ENCODE results near the gene GREM1.

The GREM1 gene

DNA sequence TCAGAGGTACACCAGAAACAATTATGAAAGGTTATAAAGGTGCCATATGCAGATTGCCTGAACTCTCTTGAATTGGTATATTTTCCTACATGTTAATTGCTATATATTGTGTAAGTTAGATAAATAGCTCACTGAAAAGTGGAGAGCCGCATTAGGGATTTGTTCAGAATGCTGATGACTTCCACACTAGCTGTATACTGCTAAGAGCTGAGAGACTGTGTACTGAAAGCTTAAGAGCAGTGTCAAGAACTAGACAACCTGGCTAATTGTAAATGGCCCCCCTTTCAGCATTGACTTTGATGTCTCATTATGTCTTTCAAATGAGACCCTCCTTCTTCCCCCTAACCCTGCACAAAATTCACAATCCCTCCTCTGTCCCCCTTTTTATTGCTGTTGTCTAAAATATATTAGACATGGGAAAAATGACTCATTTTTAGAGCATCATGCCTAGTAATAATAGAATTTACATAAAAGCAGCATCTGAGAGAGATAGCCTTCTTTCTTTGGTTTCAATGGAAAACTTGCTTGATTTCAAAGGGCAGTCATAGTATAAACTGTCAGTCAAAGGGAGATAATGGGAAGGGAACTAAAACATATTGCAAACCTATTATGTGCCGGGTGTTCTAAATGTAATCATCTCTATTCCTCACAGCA is 34.7 kb upstream of the GREM1 start:
- no peak overlapping the region for H3K56ac ChIP-seq (ENCODE audit: low read length)
- no peak overlapping the region for H4K8ac ChIP-seq (ENCODE audit: low read depth, low read length)
- no peak overlapping the region for H2BK15ac ChIP-seq (replicated peaks; ENCODE audit: low read depth)
- H3K23ac ChIP-seq (ENCODE audit: low read length): no peak overlapping the region
- H3K4me1 ChIP-seq (ENCODE audit: control insufficient read depth, low read depth, low read length): no peaks in the 10 kb centered on the region
- H2BK5ac ChIP-seq (ENCODE audit: low read length): no peak overlapping the region
- no CpG with 5 or more reads among the region's 2 CpGs for WGBS (ENCODE audit: extremely low coverage, insufficient coverage, low lambda C conversion rate)
- DNase-seq: no peak
- H3K18ac ChIP-seq (ENCODE audit: low read length): no peak overlapping the region
- no peaks in the 10 kb centered on the region for H3K27me3 ChIP-seq (ENCODE audit: insufficient read depth, low read length, poor library complexity)
- no peak overlapping the region for H3K4ac ChIP-seq (ENCODE audit: low read depth, low read length)
- H3K36me3 ChIP-seq (ENCODE audit: control insufficient read depth, insufficient read depth, low read length): no peaks in the 10 kb centered on the region
- no peak overlapping the region for H3K9ac ChIP-seq (ENCODE audit: low read length)
- H2AK5ac ChIP-seq (ENCODE audit: low read length): no peak overlapping the region
- H2BK120ac ChIP-seq (ENCODE audit: low read depth, low read length): no peak overlapping the region
- H3K4me2 ChIP-seq (ENCODE audit: low read length): no peak overlapping the region
- no peaks in the 10 kb centered on the region for H3K79me1 ChIP-seq (ENCODE audit: low read length)
- no peak overlapping the region for H3K27ac ChIP-seq (ENCODE audit: low read depth, low read length)
- H3K79me2 ChIP-seq (ENCODE audit: control insufficient read depth, insufficient read depth, low read length): no peaks in the 10 kb centered on the region
- no peak overlapping the region for H3K4me3 ChIP-seq (ENCODE audit: low read length)
- no peak overlapping the region for H4K5ac ChIP-seq (ENCODE audit: low read length)

- Histone ChIP-seq H3K23ac (ENCODE audit: low read length) (no peak overlapping the region), H2BK5ac (ENCODE audit: low read length) (no peak overlapping the region), H3K36me3 (ENCODE audit: control insufficient read depth, insufficient read depth, low read length) (no peaks in the 10 kb centered on the region), H3K9ac (ENCODE audit: low read length) (no peak overlapping the region), H4K5ac (ENCODE audit: low read length) (no peak overlapping the region), H3K4ac (ENCODE audit: low read depth, low read length) (no peak overlapping the region), H3K79me2 (ENCODE audit: control insufficient read depth, insufficient read depth, low read length) (no peaks in the 10 kb centered on the region), H2BK120ac (ENCODE audit: low read depth, low read length) (no peak overlapping the region), H3K79me1 (ENCODE audit: low read length) (no peaks in the 10 kb centered on the region), H3K27me3 (ENCODE audit: insufficient read depth, low read length, poor library complexity) (no peaks in the 10 kb centered on the region), H2BK15ac (replicated peaks; ENCODE audit: low read depth) (no peak overlapping the region), H4K8ac (ENCODE audit: low read depth, low read length) (no peak overlapping the region), H3K4me2 (ENCODE audit: low read length) (no peak overlapping the region), H3K18ac (ENCODE audit: low read length) (no peak overlapping the region), H3K4me3 (ENCODE audit: low read length) (no peak overlapping the region), H3K56ac (ENCODE audit: low read length) (no peak overlapping the region), H2AK5ac (ENCODE audit: low read length) (no peak overlapping the region), H3K27ac (ENCODE audit: low read depth, low read length) (no peak overlapping the region), H3K4me1 (ENCODE audit: control insufficient read depth, low read depth, low read length) (no peaks in the 10 kb centered on the region)
- WGBS (ENCODE audit: extremely low coverage, insufficient coverage, low lambda C conversion rate): no CpG with 5 or more reads among the region's 8 CpGs
- DNase-seq: no peak
These were observed 33.8 kb upstream of the GREM1 start for GRCh38 chr15:32683906-32684584.

DNA sequence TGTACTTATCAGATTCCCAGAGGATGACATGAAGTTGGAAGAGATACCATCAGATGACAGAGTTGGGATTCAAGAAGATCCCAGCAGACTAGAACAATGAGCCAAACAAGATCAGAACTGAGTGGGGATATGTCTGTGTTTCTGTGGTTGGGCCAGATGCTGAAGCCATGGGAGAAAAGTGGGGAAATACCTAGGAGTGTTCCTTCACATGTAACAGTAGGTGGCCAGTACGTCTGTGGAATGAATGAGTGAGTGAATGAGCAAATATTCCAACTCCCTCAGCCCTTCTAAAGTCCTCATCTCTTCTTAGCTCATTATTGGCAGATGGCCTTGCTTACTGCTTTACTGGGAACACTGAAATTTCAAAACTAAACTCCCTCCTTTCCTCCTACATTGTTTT is 32.2 kb upstream of the GREM1 start:
- Histone ChIP-seq H3K56ac (ENCODE audit: low read length) (no peak overlapping the region), H3K79me2 (ENCODE audit: control insufficient read depth, insufficient read depth, low read length) (no peaks in the 10 kb centered on the region), H3K23ac (ENCODE audit: low read length) (no peak overlapping the region), H2BK120ac (ENCODE audit: low read depth, low read length) (no peak overlapping the region), H2AK5ac (ENCODE audit: low read length) (no peak overlapping the region), H3K4me2 (ENCODE audit: low read length) (no peak overlapping the region), H2BK15ac (replicated peaks; ENCODE audit: low read depth) (no peak overlapping the region), H4K5ac (ENCODE audit: low read length) (no peak overlapping the region), H3K18ac (ENCODE audit: low read length) (no peak overlapping the region), H3K9ac (ENCODE audit: low read length) (no peak overlapping the region), H3K4ac (ENCODE audit: low read depth, low read length) (no peak overlapping the region), H3K27me3 (ENCODE audit: insufficient read depth, low read length, poor library complexity) (no peaks in the 10 kb centered on the region), H4K8ac (ENCODE audit: low read depth, low read length) (no peak overlapping the region), H3K27ac (ENCODE audit: low read depth, low read length) (no peak overlapping the region), H3K36me3 (ENCODE audit: control insufficient read depth, insufficient read depth, low read length) (no peaks in the 10 kb centered on the region), H3K4me3 (ENCODE audit: low read length) (no peak overlapping the region), H3K4me1 (ENCODE audit: control insufficient read depth, low read depth, low read length) (peaks cover 3% of the 10 kb centered on the region), H2BK5ac (ENCODE audit: low read length) (no peak overlapping the region), H3K79me1 (ENCODE audit: low read length) (no peaks in the 10 kb centered on the region)
- no peak for DNase-seq
- no CpG with 5 or more reads among the region's 1 CpG for WGBS (ENCODE audit: extremely low coverage, insufficient coverage, low lambda C conversion rate)

GRCh38 chr15:32687556-32687955 is 30.2 kb upstream of the GREM1 start:
- no peak for DNase-seq
- no peaks in the 10 kb centered on the region for H3K27me3 ChIP-seq (ENCODE audit: insufficient read depth, low read length, poor library complexity)
- no peaks in the 10 kb centered on the region for H3K79me2 ChIP-seq (ENCODE audit: control insufficient read depth, insufficient read depth, low read length)
- no peak overlapping the region for H3K4me3 ChIP-seq (ENCODE audit: low read length)
- no peak overlapping the region for H3K9ac ChIP-seq (ENCODE audit: low read length)
- no peak overlapping the region for H3K23ac ChIP-seq (ENCODE audit: low read length)
- H2BK15ac ChIP-seq (replicated peaks; ENCODE audit: low read depth): no peak overlapping the region
- no peak overlapping the region for H2BK120ac ChIP-seq (ENCODE audit: low read depth, low read length)
- H3K4ac ChIP-seq (ENCODE audit: low read depth, low read length): no peak overlapping the region
- H2BK5ac ChIP-seq (ENCODE audit: low read length): no peak overlapping the region
- no peak overlapping the region for H2AK5ac ChIP-seq (ENCODE audit: low read length)
- H3K4me2 ChIP-seq (ENCODE audit: low read length): no peak overlapping the region
- peaks cover 3% of the 10 kb centered on the region for H3K4me1 ChIP-seq (ENCODE audit: control insufficient read depth, low read depth, low read length)
- H3K56ac ChIP-seq (ENCODE audit: low read length): no peak overlapping the region
- no peak overlapping the region for H4K5ac ChIP-seq (ENCODE audit: low read length)
- H4K8ac ChIP-seq (ENCODE audit: low read depth, low read length): no peak overlapping the region
- WGBS (ENCODE audit: extremely low coverage, insufficient coverage, low lambda C conversion rate): no CpG with 5 or more reads among the region's 5 CpGs
- no peaks in the 10 kb centered on the region for H3K36me3 ChIP-seq (ENCODE audit: control insufficient read depth, insufficient read depth, low read length)
- no peak overlapping the region for H3K27ac ChIP-seq (ENCODE audit: low read depth, low read length)
- no peaks in the 10 kb centered on the region for H3K79me1 ChIP-seq (ENCODE audit: low read length)
- H3K18ac ChIP-seq (ENCODE audit: low read length): no peak overlapping the region

GRCh38 chr15:32688151-32688639 is 29.6 kb upstream of the GREM1 start:
- Histone ChIP-seq H3K4me2 (ENCODE audit: low read length) (no peak overlapping the region), H3K36me3 (ENCODE audit: control insufficient read depth, insufficient read depth, low read length) (no peaks in the 10 kb centered on the region), H2BK15ac (replicated peaks; ENCODE audit: low read depth) (no peak overlapping the region), H3K4me3 (ENCODE audit: low read length) (no peak overlapping the region), H4K5ac (ENCODE audit: low read length) (no peak overlapping the region), H3K79me2 (ENCODE audit: control insufficient read depth, insufficient read depth, low read length) (no peaks in the 10 kb centered on the region), H3K9ac (ENCODE audit: low read length) (no peak overlapping the region), H3K18ac (ENCODE audit: low read length) (no peak overlapping the region), H3K23ac (ENCODE audit: low read length) (no peak overlapping the region), H3K4me1 (ENCODE audit: control insufficient read depth, low read depth, low read length) (peaks cover 3% of the 10 kb centered on the region), H3K4ac (ENCODE audit: low read depth, low read length) (no peak overlapping the region), H2BK5ac (ENCODE audit: low read length) (no peak overlapping the region), H3K27ac (ENCODE audit: low read depth, low read length) (no peak overlapping the region), H3K79me1 (ENCODE audit: low read length) (no peaks in the 10 kb centered on the region), H3K56ac (ENCODE audit: low read length) (no peak overlapping the region), H3K27me3 (ENCODE audit: insufficient read depth, low read length, poor library complexity) (no peaks in the 10 kb centered on the region), H4K8ac (ENCODE audit: low read depth, low read length) (no peak overlapping the region), H2AK5ac (ENCODE audit: low read length) (no peak overlapping the region), H2BK120ac (ENCODE audit: low read depth, low read length) (no peak overlapping the region)
- DNase-seq: no peak
- no CpG with 5 or more reads among the region's 2 CpGs for WGBS (ENCODE audit: extremely low coverage, insufficient coverage, low lambda C conversion rate)

All from mesendoderm (in vitro differentiated cells).